Kidney (tissue), 14 donors: Measurements from ENCODE around the gene SLC12A4. TPM values are rescaled to one million over a fixed set of nuclear protein-coding genes. Genes with fewer than 3 reads are reported as not detected.

Experiments used
- DNase-seq, 5 donors: peaks; one replicate each; pipeline ENCODE4 v3.0.0-alpha.2; 2013 to 2020
- FAIRE-seq: peaks from 2 replicates; lab custom pipeline; 2012; peaks lifted over from hg19 to GRCh38; lab: Jason Lieb, UNC
- H3K27ac ChIP-seq, 2 donors: one replicate each; pipeline ENCODE4 v1.7.0; 2013; ENCODE audit warnings: low read depth in 2 of 2, low read length in 2 of 2, inconsistent platforms in 1 of 2
- H3K27me3 ChIP-seq: one replicate; pipeline ENCODE4 v1.7.1; 2013; ENCODE audit warnings: low read length, inconsistent platforms; ENCODE audit not compliant: control insufficient read depth, insufficient read depth
- H3K36me3 ChIP-seq, 3 donors: one replicate each; pipeline versions ENCODE4 v1.7.0 to v1.7.1; 2013; ENCODE audit warnings: low read length in 3 of 3, control low read depth in 1 of 3, inconsistent platforms in 1 of 3; ENCODE audit not compliant: insufficient read depth in 3 of 3, control insufficient read depth in 2 of 3
- H3K4me1 ChIP-seq, 3 donors: one replicate each; pipeline versions ENCODE4 v1.7.0 to v1.7.1; 2013; ENCODE audit warnings: low read length in 3 of 3, inconsistent platforms in 1 of 3, low read depth in 1 of 3; ENCODE audit not compliant: control insufficient read depth in 2 of 3, insufficient read depth in 2 of 3
- H3K4me3 ChIP-seq, 3 donors: one replicate each; pipeline versions ENCODE4 v1.7.0 to v1.8.1; 2013; ENCODE audit warnings: low read length in 3 of 3, control low read depth in 1 of 3, inconsistent platforms in 1 of 3
- H3K9ac ChIP-seq, 3 donors: one replicate each; pipeline versions ENCODE4 v1.7.0 to v1.7.1; 2013; ENCODE audit warnings: low read length in 3 of 3, control low read depth in 1 of 3, inconsistent platforms in 1 of 3
- H3K9me3 ChIP-seq, 3 donors: one replicate each; pipeline versions ENCODE4 v1.7.0 to v1.7.1; 2013; ENCODE audit warnings: low read length in 3 of 3, control low read depth in 1 of 3, inconsistent platforms in 1 of 3; ENCODE audit not compliant: control insufficient read depth in 2 of 3, insufficient read depth in 1 of 3
- CTCF ChIP-seq: IDR thresholded peaks from 3 replicates; pipeline ENCODE4 v1.5.1; 2012; ENCODE audit warnings: mild to moderate bottlenecking, moderate library complexity, borderline replicate concordance; ENCODE audit not compliant: insufficient read depth; ENCODE audit errors: extremely low read depth
- intact Hi-C: fragments of 100-400 bp; cut with DNase I; formaldehyde crosslinking; loops from one replicate; pipeline ENCODE4 v1.11.1; 2022
- polyA plus RNA-seq: library from polyadenylated mRNA; stranded (reverse); fragments of 350-450 nt; fragmentation: Illumina TruSeq; extraction: RNeasy Lipid Tissue Mini Kit (QIAGEN cat#74804); gene quantifications from one replicate; pipeline ENCODE4 v1.2.3, GENCODE V29; 2014; ENCODE audit warnings: low read depth, low replicate concordance; ENCODE audit not compliant: insufficient read depth
- total RNA-seq: library from RNA; stranded (reverse); fragmentation: NEBNext Ultra II Directional; extraction: Animal tissue kit (Norgen Biotek cat#: 25700); gene quantifications from one replicate; pipeline ENCODE4 v1.2.1, GENCODE V29; 2021
- donor health status: control.
- donor health status: control.
- donor health status: control.
- donor health status: control.
- donor health status: control.
- donor health status: DM: yes; HTN: yes; CAD: no.
- donor health status: Normal renal cell carcinoma (clear cell type).

The SLC12A4 gene
- total and polyA plus RNA-seq, 2 donors from 2014 or later = 16.7 to 66.2 TPM

GRCh38 chr16:67951485-67951884 is 17.0 kb downstream of the SLC12A4 start:
- no peak for TF ChIP-seq CTCF
- no peak overlapping the region for H3K9ac ChIP-seq
- peak in 1 of 5 donors; percentile 85 for DNase-seq
- intact Hi-C loops = no loop called here
- no peak overlapping the region for H3K27ac ChIP-seq
- no peak overlapping the region for H3K4me3 ChIP-seq
- H3K27me3 ChIP-seq = no peaks in the 10 kb centered on the region
- no peaks in the 10 kb centered on the region for H3K9me3 ChIP-seq
- H3K4me1 ChIP-seq = no peaks in the 10 kb centered on the region
- FAIRE-seq = no peak
- peaks cover 0 to 42% (median 13%) of the 10 kb centered on the region in 3 donors for H3K36me3 ChIP-seq

DNA sequence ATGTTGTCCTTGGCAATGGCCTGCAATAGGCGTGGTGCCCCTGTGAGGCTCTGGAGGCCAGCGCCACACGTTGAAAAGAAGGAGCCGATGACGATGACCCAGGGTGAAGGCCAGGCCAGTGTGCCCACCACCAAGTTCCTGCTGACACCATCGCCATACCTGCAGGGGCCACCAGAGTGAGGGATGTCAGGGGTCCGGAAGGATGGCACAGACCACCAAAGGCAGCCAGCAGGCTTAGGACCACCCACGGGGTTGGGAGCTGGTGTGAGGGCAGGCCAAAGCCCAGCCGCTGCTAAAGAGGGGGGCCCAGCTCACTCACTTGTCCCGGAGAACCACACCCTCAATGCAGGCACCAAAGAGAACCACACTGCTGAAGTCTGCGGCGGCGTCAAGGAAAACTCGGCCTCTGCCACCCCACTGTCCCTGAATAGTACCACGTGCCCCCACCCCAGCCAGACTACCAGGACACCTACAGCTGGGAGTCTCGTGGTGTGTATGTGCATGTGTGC is 18.0 kb downstream of the SLC12A4 start:
- H3K4me3 ChIP-seq = no peak overlapping the region
- FAIRE-seq (no peak), DNase-seq (peak in 1 of 5 donors; percentile 67)
- no peaks in the 10 kb centered on the region for H3K27me3 ChIP-seq
- H3K9ac ChIP-seq = no peak overlapping the region
- intact Hi-C loops = no loop called here
- H3K4me1 ChIP-seq = no peaks in the 10 kb centered on the region
- TF ChIP-seq CTCF = no peak
- H3K36me3 ChIP-seq = peaks cover 0 to 53% (median 15%) of the 10 kb centered on the region in 3 donors
- H3K9me3 ChIP-seq = no peaks in the 10 kb centered on the region
- no peak overlapping the region for H3K27ac ChIP-seq

GRCh38 chr16:67949645-67950044 is 18.8 kb downstream of the SLC12A4 start:
- FAIRE-seq (no peak), DNase-seq (peak in 1 of 5 donors; percentile 74)
- Histone ChIP-seq H3K36me3 (peaks cover 0 to 56% (median 15%) of the 10 kb centered on the region in 3 donors), H3K27ac (no peak overlapping the region), H3K27me3 (no peaks in the 10 kb centered on the region), H3K4me3 (no peak overlapping the region), H3K4me1 (no peaks in the 10 kb centered on the region), H3K9me3 (no peaks in the 10 kb centered on the region), H3K9ac (no peak overlapping the region)
- TF ChIP-seq CTCF = no peak
- intact Hi-C loops = no loop called here

DNA sequence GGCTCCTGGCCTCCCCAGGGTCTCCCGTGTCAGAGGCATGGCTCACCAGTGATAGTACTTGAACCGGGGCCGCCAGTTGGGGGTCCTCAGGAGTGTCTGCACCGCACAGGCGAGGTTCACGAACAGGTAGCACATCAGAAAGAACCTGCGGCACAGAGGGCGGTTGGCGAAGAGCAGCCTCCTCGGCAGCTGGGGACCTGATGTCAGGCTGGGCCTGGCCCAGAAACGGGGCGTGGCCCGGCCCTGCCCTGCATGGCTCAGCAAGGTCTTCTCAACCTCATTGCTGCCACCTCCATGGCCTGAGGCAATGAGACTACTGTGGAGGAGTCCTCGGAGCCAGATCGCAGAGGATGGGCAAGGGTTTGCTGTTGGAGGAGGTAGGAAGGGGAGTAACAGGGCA is 20.4 kb downstream of the SLC12A4 start:
- no peak for TF ChIP-seq CTCF
- FAIRE-seq = no peak
- Histone ChIP-seq H3K4me1 (no peaks in the 10 kb centered on the region), H3K9me3 (no peaks in the 10 kb centered on the region), H3K4me3 (no peak overlapping the region), H3K9ac (no peak overlapping the region), H3K36me3 (peaks cover 0 to 51% (median 13%) of the 10 kb centered on the region in 3 donors), H3K27ac (no peak overlapping the region), H3K27me3 (no peaks in the 10 kb centered on the region)
- no peak for DNase-seq
- intact Hi-C loops = no loop called here
